MM.1S (cell line): ENCODE results near the gene RXFP1.

Source experiments
- DNase-seq: peaks from one replicate; pipeline ENCODE4 v3.0.0-alpha.2; 2015
- H2AFZ ChIP-seq: fragments of 300-600 bp; sonication (generic); 2 replicates; pipeline ENCODE4 v1.6.0; 2016; ENCODE audit warnings: antibody characterized with exemption, low read length
- H3F3A ChIP-seq: fragments of 300-600 bp; sonication (generic); 2 replicates; pipeline ENCODE4 v1.6.1; 2016; ENCODE audit warnings: mild to moderate bottlenecking, antibody characterized with exemption, low read length, moderate library complexity, mixed read lengths; ENCODE audit not compliant: insufficient read depth
- H3K27ac ChIP-seq: fragments of 300-600 bp; sonication (generic); 2 replicates; pipeline ENCODE4 v1.5.1; 2016; ENCODE audit warnings: mild to moderate bottlenecking, low read length
- H3K27me3 ChIP-seq: fragments of 300-600 bp; sonication (generic); replicated peaks from 2 replicates; pipeline ENCODE4 v1.6.0; 2016; ENCODE audit warnings: low read length; ENCODE audit not compliant: insufficient read depth
- H3K36me3 ChIP-seq: fragments of 300-600 bp; sonication (generic); replicated peaks from 2 replicates; pipeline ENCODE4 v1.6.1; 2016; ENCODE audit warnings: mild to moderate bottlenecking, low read length, mixed read lengths; ENCODE audit not compliant: insufficient read depth
- H3K4me1 ChIP-seq: fragments of 300-600 bp; sonication (generic); 2 replicates; pipeline ENCODE4 v1.6.1; 2016; ENCODE audit warnings: low read length, mixed read lengths
- H3K4me2 ChIP-seq: fragments of 300-600 bp; sonication (generic); 2 replicates; pipeline ENCODE4 v1.6.0; 2016; ENCODE audit warnings: low read depth, low read length
- H3K4me3 ChIP-seq: fragments of 300-600 bp; sonication (generic); 2 replicates; pipeline ENCODE4 v1.5.1; 2016; ENCODE audit warnings: low read length, mixed read lengths
- H3K79me2 ChIP-seq: fragments of 300-600 bp; sonication (generic); 2 replicates; pipeline ENCODE4 v1.6.1; 2016; ENCODE audit warnings: mixed run types, low read length, mixed read lengths
- H3K9ac ChIP-seq: fragments of 300-600 bp; sonication (generic); 2 replicates; pipeline ENCODE4 v1.6.1; 2016; ENCODE audit warnings: low read length, mixed read lengths
- H3K9me2 ChIP-seq: fragments of 300-600 bp; sonication (generic); replicated peaks from 2 replicates; pipeline ENCODE4 v1.6.1; 2016; ENCODE audit warnings: mild to moderate bottlenecking, low read length, mixed read lengths; ENCODE audit not compliant: insufficient read depth
- H3K9me3 ChIP-seq: fragments of 300-600 bp; sonication (generic); replicated peaks from 2 replicates; pipeline ENCODE4 v1.6.1; 2016; ENCODE audit warnings: mild to moderate bottlenecking, low read length, mixed read lengths; ENCODE audit not compliant: insufficient read depth
- H4K20me1 ChIP-seq: fragments of 300-600 bp; sonication (generic); 2 replicates; pipeline ENCODE4 v1.6.1; 2016; ENCODE audit warnings: mild to moderate bottlenecking, low read length, moderate library complexity, mixed read lengths; ENCODE audit not compliant: insufficient read depth
- CTCF ChIP-seq: fragments of 300-600 bp; sonication (generic); IDR thresholded peaks from 2 replicates; pipeline ENCODE4 v1.5.1; 2016; ENCODE audit warnings: antibody characterized with exemption, low read length, mixed read lengths
- EZH2 ChIP-seq: fragments of 300-600 bp; sonication (generic); optimal IDR thresholded peaks from 2 replicates; pipeline ENCODE3; 2017; ENCODE audit warnings: low read depth, mild to moderate bottlenecking, antibody characterized with exemption, low read length, mixed read lengths
- EZH2phosphoT487 ChIP-seq: fragments of 300-600 bp; sonication (generic); IDR thresholded peaks from 2 replicates; pipeline ENCODE4 v1.6.1; 2018; ENCODE audit warnings: antibody characterized with exemption, low read length

The RXFP1 gene

GRCh38 chr4:158500054-158500453 is 21.6 kb upstream of the RXFP1 start:
- Histone ChIP-seq H3K36me3 (no peaks in the 10 kb centered on the region), H3K9me3 (no peaks in the 10 kb centered on the region)

GRCh38 chr4:158513256-158513655 is 8.4 kb upstream of the RXFP1 start:
- Histone ChIP-seq H3K4me3 (no peak overlapping the region), H3K4me2 (no peak overlapping the region), H3K79me2 (no peaks in the 10 kb centered on the region), H3K9me2 (no peaks in the 10 kb centered on the region), H3K27me3 (no peaks in the 10 kb centered on the region), H3K36me3 (no peaks in the 10 kb centered on the region), H3F3A (no peaks in the 10 kb centered on the region), H2AFZ (no peak overlapping the region), H3K9ac (no peak overlapping the region), H3K27ac (no peak overlapping the region), H3K4me1 (no peaks in the 10 kb centered on the region), H3K9me3 (no peaks in the 10 kb centered on the region), H4K20me1 (no peaks in the 10 kb centered on the region)
- TF ChIP-seq EZH2phosphoT487 (no peak), CTCF (no peak), EZH2 (no peak)
- DNase-seq, result no peak

More at GRCh38 chr4:158500054-158500453, 21.6 kb upstream of the RXFP1 start:
- H3K27me3 ChIP-seq, result no peaks in the 10 kb centered on the region
- no peaks in the 10 kb centered on the region for H3K9me2 ChIP-seq
- no peak overlapping the region for H3K9ac ChIP-seq
- H3K4me2 ChIP-seq, result no peak overlapping the region
- no peaks in the 10 kb centered on the region for H4K20me1 ChIP-seq
- H3K79me2 ChIP-seq, result no peaks in the 10 kb centered on the region
- H3K27ac ChIP-seq, result no peak overlapping the region
- no peak overlapping the region for H2AFZ ChIP-seq
- TF ChIP-seq CTCF, result no peak
- TF ChIP-seq EZH2, result no peak
- no peak for TF ChIP-seq EZH2phosphoT487
- no peak overlapping the region for H3K4me3 ChIP-seq
- H3F3A ChIP-seq, result no peaks in the 10 kb centered on the region
- H3K4me1 ChIP-seq, result no peaks in the 10 kb centered on the region
- DNase-seq, result no peak

GRCh38 chr4:158519226-158519625 is 2.5 kb upstream of the RXFP1 start:
- H2AFZ ChIP-seq, result no peak overlapping the region
- H3K4me3 ChIP-seq, result no peak overlapping the region
- no peaks in the 10 kb centered on the region for H3K79me2 ChIP-seq
- no peaks in the 10 kb centered on the region for H3K9me2 ChIP-seq
- no peaks in the 10 kb centered on the region for H4K20me1 ChIP-seq
- no peak overlapping the region for H3K27ac ChIP-seq
- DNase-seq, result no peak
- no peaks in the 10 kb centered on the region for H3K27me3 ChIP-seq
- no peak overlapping the region for H3K9ac ChIP-seq
- H3K36me3 ChIP-seq, result no peaks in the 10 kb centered on the region
- H3K4me2 ChIP-seq, result no peak overlapping the region
- 0 out of 2 replicates have a peak, but pooled peaks cover 6% of the 10 kb centered on the region for H3K4me1 ChIP-seq
- TF ChIP-seq EZH2 (no peak), CTCF (no peak), EZH2phosphoT487 (no peak)
- no peaks in the 10 kb centered on the region for H3K9me3 ChIP-seq
- no peaks in the 10 kb centered on the region for H3F3A ChIP-seq
